Activated naive CD8-positive, alpha-beta T cell (primary cell): ENCODE results near the gene PSMD13.
"Not testable (repeated sequence)": the region's sequence is repeated elsewhere in the genome, so short reads cannot be mapped to it uniquely, and the experiment has no call there.

ENCODE experiments used
- H3K27ac Mint-ChIP-seq: one replicate; pipeline ENCODE4 v1.8.0; 2021; ENCODE audit warnings: mixed read lengths
- H3K27me3 Mint-ChIP-seq: one replicate; pipeline ENCODE4 v1.8.0; 2021; ENCODE audit warnings: mixed read lengths
- H3K36me3 Mint-ChIP-seq: one replicate; pipeline ENCODE4 v1.8.0; 2021; ENCODE audit warnings: mixed read lengths
- H3K4me1 Mint-ChIP-seq: one replicate; pipeline ENCODE4 v1.8.0; 2021; ENCODE audit warnings: low read depth, mixed read lengths
- H3K4me3 Mint-ChIP-seq: one replicate; pipeline ENCODE4 v1.8.0; 2021; ENCODE audit warnings: mild to moderate bottlenecking, mixed read lengths
- H3K9me3 Mint-ChIP-seq: one replicate; pipeline ENCODE4 v1.8.0; 2021; ENCODE audit warnings: low read depth, mixed read lengths

The PSMD13 gene

GRCh38 chr11:221539-221938, 15.2 kb upstream of the PSMD13 start:
- no peaks in the 10 kb centered on the region for H3K9me3 Mint-ChIP-seq
- H3K36me3 Mint-ChIP-seq: no peaks in the 10 kb centered on the region
- H3K4me3 Mint-ChIP-seq: no peak overlapping the region
- H3K27me3 Mint-ChIP-seq: no peaks in the 10 kb centered on the region
- H3K27ac Mint-ChIP-seq: no peak overlapping the region
- peaks cover 11% of the 10 kb centered on the region for H3K4me1 Mint-ChIP-seq

DNA sequence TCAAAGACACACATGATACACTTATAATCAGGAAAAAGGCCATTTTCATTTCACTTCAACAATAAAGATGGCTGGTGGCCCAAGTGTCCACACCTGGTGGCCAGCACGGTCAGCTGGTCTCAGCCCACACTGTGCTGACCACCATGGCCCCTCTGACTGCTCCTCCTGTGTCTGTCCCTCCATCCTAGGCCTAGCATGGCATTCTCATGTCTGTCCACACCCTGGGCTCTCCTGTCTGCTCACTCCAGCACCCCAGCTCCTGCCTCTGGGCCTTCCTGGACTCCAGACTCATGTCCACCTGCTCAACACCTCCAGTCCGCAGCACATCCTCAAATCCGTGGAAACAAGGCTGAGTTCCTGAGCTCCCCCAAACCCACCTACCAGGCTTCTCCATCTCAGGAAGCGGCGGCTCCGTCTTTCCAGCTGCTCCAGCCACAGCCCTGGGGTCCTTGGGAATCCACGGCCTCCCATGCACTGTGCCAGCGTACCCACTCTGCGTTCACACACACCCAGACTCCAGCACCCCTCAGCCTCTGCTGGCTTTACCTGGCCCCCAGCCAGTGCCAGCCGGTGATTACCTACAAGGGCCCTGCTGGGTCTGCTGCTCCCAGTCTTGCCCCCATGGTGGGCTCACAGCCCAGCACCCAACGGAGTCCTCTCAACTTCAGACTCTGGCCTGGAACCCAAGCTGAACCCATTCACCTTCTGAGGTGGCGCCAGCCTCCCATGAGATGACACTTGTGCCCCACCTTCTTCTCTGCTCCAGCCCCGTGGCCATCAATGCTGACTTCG, 14.6 kb upstream of the PSMD13 start:
- Mint-ChIP-seq H3K4me3 (no peak overlapping the region), H3K36me3 (no peaks in the 10 kb centered on the region), H3K4me1 (peaks cover 11% of the 10 kb centered on the region), H3K27me3 (no peaks in the 10 kb centered on the region), H3K9me3 (no peaks in the 10 kb centered on the region), H3K27ac (peak overlapping the region; percentile 5)

- no peak overlapping the region for H3K4me3 Mint-ChIP-seq
Measured at GRCh38 chr11:223026-223789, 13.6 kb upstream of the PSMD13 start.

GRCh38 chr11:223884-224283, 12.9 kb upstream of the PSMD13 start:
- Mint-ChIP-seq H3K36me3 (no peaks in the 10 kb centered on the region), H3K4me3 (no peak overlapping the region), H3K27me3 (no peaks in the 10 kb centered on the region), H3K9me3 (no peaks in the 10 kb centered on the region), H3K27ac (no peak overlapping the region), H3K4me1 (peaks cover 16% of the 10 kb centered on the region)

More at GRCh38 chr11:223026-223789, 13.6 kb upstream of the PSMD13 start:
- no peaks in the 10 kb centered on the region for H3K36me3 Mint-ChIP-seq
- H3K27ac Mint-ChIP-seq: peak overlapping the region; percentile 5
- H3K27me3 Mint-ChIP-seq: no peaks in the 10 kb centered on the region
- H3K4me1 Mint-ChIP-seq: peaks cover 10% of the 10 kb centered on the region
- H3K9me3 Mint-ChIP-seq: no peaks in the 10 kb centered on the region

GRCh38 chr11:224424-224823, 12.4 kb upstream of the PSMD13 start:
- peaks cover 16% of the 10 kb centered on the region for H3K4me1 Mint-ChIP-seq
- no peaks in the 10 kb centered on the region for H3K36me3 Mint-ChIP-seq
- H3K27me3 Mint-ChIP-seq: no peaks in the 10 kb centered on the region
- no peak overlapping the region for H3K4me3 Mint-ChIP-seq
- no peak overlapping the region for H3K27ac Mint-ChIP-seq
- no peaks in the 10 kb centered on the region for H3K9me3 Mint-ChIP-seq

GRCh38 chr11:225734-226453, 10.9 kb upstream of the PSMD13 start:
- no peak overlapping the region for H3K4me3 Mint-ChIP-seq
- no peaks in the 10 kb centered on the region for H3K9me3 Mint-ChIP-seq
- H3K27me3 Mint-ChIP-seq: no peaks in the 10 kb centered on the region
- H3K4me1 Mint-ChIP-seq: peaks cover 16% of the 10 kb centered on the region
- no peaks in the 10 kb centered on the region for H3K36me3 Mint-ChIP-seq
- no peak overlapping the region for H3K27ac Mint-ChIP-seq

DNA sequence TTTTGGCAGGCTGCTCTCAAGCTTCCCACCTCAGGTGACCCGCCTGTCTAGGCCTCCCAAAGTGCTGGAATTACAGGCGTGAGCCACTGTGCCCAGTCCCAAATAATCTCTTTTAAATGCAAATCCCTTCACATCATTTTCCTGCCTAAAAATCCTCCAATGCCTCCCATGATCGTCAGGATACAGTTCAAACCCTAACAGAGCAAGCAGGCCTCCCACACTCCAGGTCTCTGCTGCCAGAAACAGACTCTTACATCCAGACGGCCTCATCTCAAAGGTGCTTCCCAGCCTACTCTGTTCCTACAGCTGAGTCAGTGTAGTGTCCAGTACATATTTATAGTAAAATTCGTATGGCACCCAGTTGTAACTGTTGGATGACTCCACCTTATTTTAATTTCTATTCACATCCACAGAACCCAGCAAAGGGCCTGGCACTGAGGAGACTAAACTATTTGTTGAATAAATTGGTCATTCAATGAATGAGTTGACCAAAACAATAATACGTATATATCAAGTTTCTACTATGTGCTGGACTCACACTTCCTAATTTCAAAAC, 8.9 kb upstream of the PSMD13 start:
- Mint-ChIP-seq H3K36me3 (no peaks in the 10 kb centered on the region), H3K4me3 (no peak overlapping the region), H3K4me1 (peaks cover 16% of the 10 kb centered on the region), H3K9me3 (no peaks in the 10 kb centered on the region), H3K27me3 (no peaks in the 10 kb centered on the region), H3K27ac (no peak overlapping the region)

- Mint-ChIP-seq H3K27me3 (no peaks in the 10 kb centered on the region), H3K9me3 (no peaks in the 10 kb centered on the region), H3K36me3 (no peaks in the 10 kb centered on the region), H3K4me1 (peaks cover 28% of the 10 kb centered on the region), H3K4me3 (no peak overlapping the region), H3K27ac (peak overlapping the region; percentile 46)
Measured at GRCh38 chr11:230431-230830, 6.3 kb upstream of the PSMD13 start.

GRCh38 chr11:232783-233565, 3.8 kb upstream of the PSMD13 start:
- Mint-ChIP-seq H3K27ac (peak overlapping the region; percentile 59), H3K4me3 (no peak overlapping the region), H3K4me1 (peaks cover 29% of the 10 kb centered on the region), H3K9me3 (no peaks in the 10 kb centered on the region), H3K36me3 (no peaks in the 10 kb centered on the region), H3K27me3 (no peaks in the 10 kb centered on the region)

DNA sequence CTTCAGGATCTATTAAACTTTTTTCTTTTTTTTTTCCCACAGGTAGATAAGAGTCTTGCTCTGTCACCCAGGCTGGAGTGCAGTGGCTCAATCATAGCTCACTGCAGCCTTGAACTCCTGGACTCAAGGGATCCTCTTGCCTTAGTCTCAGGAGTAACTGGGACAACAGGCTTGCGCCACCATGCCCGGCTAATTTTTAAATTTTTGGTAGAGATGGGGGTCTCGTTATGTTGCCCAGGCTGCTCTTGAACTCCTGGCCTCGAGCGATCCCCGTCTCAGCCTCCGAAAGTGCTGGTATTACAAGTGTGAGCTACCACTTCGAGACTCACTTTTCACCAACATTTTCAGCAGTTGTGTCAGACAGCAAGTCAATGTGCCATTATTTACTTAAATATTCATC, 1.6 kb upstream of the PSMD13 start:
- no peaks in the 10 kb centered on the region for H3K9me3 Mint-ChIP-seq
- H3K27me3 Mint-ChIP-seq: no peaks in the 10 kb centered on the region
- peak overlapping the region; percentile 97 for H3K27ac Mint-ChIP-seq
- H3K4me1 Mint-ChIP-seq: peaks cover 41% of the 10 kb centered on the region
- H3K4me3 Mint-ChIP-seq: peak overlapping the region; percentile 88
- H3K36me3 Mint-ChIP-seq: no peaks in the 10 kb centered on the region

DNA sequence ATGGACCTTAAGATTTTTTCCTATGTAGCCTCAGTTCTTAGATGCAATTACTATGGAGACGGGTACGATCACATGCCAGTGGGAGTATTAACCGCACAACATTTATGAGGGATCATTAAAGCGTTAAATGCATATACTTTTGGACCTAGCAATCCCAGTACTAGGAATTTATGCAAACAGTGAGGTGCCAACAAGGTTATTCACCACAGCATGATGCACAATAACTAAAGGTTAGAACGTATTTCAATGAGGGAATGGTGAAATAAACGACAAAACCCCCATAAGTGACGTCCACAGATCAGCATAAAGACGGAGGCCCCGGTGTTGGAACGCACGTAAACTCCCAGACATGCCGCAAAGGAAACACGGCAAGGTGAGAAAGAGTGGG, 1.2 kb upstream of the PSMD13 start:
- Mint-ChIP-seq H3K4me3 (peak overlapping the region; percentile 88), H3K4me1 (peaks cover 45% of the 10 kb centered on the region), H3K9me3 (no peaks in the 10 kb centered on the region), H3K27ac (peak overlapping the region; percentile 97), H3K36me3 (peaks cover 2% of the 10 kb centered on the region), H3K27me3 (no peaks in the 10 kb centered on the region)

DNA sequence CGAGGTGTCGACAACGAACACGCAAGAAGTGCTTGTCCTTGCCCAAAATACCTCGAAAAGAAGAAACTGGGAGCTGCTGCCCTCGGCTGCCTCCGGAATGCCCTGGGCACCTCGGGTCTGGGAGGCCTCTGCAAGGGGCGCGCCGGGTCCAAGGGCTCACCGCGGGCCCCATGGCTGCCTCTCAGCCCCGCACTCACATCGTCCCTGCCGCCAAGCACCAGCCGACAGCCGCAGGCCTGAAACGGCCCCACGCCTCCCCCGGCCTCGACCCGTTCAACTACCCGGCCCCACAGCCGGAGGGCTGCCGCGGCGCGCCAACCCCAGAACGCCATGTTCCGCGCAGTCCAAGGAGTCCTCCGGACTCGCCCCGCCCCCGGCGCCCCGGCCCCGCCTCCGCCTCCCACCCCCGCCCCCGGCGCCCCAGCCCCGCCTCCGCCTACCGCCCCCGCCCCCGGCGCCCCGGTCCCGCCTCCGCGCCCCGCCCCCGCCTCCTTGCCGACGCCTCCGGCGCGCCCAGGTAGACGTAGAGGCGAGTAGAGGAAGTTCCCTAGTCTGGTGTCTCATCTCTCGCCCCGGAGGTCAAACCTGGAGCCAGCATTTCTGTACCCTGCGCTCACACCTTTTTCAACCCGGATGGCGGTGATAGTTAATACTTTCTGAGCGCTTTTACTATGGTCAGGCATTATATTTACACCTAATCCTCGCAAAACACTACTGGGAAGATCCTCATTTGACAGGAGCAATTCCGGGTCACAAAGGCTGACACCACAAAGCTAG, 591 bp upstream of the PSMD13 start, which contains the start of gene SIRT3:
SIRT3 (minus strand) TSS at position 346 of the 777 bp plus-strand sequence; CDS start at position 332, 14 bp downstream.
- Mint-ChIP-seq H3K36me3 (peaks cover 2% of the 10 kb centered on the region), H3K4me3 (peak within 1 kb of the TSS; percentile 94), H3K27ac (peak within 1 kb of the TSS; percentile 99), H3K9me3 (no peaks in the 10 kb centered on the region), H3K27me3 (no peaks in the 10 kb centered on the region), H3K4me1 (peaks cover 47% of the 10 kb centered on the region)

DNA sequence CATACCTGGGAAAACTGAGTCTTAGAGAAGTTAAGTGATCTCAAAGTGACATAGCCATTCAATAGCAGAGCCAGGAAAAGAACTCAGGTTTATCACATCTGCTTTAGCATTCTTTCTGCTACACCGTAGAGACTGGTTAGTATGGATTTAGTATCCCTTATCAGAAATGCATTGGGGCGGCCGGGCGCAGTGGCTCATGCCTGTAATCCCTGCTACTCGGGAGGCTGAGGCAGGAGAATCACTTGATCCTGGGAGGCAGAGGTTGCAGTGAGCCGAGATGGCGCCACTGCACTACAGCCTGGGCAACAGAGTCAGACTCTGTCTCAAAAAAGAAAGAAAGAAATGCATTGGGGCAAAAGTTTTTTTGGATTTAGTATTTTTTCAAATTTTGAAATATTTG, 1.6 kb downstream of the PSMD13 start:
- peaks cover 13% of the 10 kb centered on the region for H3K36me3 Mint-ChIP-seq

More for the DNA sequence above, 1.6 kb downstream of the PSMD13 start:
- Mint-ChIP-seq H3K4me3 (peak overlapping the region; percentile 94), H3K4me1 (peaks cover 62% of the 10 kb centered on the region), H3K27ac (peak overlapping the region; percentile 99)
- H3K9me3 Mint-ChIP-seq, H3K27me3 Mint-ChIP-seq: not testable (repeated sequence)
